HepG2 (cell line): ENCODE measurements around the gene CPNE2. TPM values are rescaled to one million over a fixed set of nuclear protein-coding genes. Genes with fewer than 3 reads are reported as not detected.

Experiments used
- ATAC-seq: fragments of 200-7000 bp; cut with Tn5 transposase; 3 replicates; pipeline ENCODE4 v1.9.1; 2020; ENCODE audit warnings: mild to moderate bottlenecking, moderate library complexity
- BruUV-seq: library from RNA; stranded (reverse); fragments of 400-500 nt; replicated peaks from 2 replicates; lab custom pipeline; 2021; lab: Mats Ljungman, UMichigan
- CTCF ChIA-PET: fragments of 300-600 bp; formaldehyde crosslinking; extraction: SDS; loops from one replicate; lab custom pipeline; 2021; ENCODE audit warnings: low total read pairs, inconsistent platforms, low intra/inter-chr PET ratio; lab: Yijun Ruan, JAX
- POLR2A ChIA-PET: fragments of 350-600 bp; sonication (Branson Sonifier 250); formaldehyde crosslinking; loops from one replicate; lab custom pipeline; 2020; ENCODE audit warnings: antibody characterized with exemption, inconsistent platforms; lab: Yijun Ruan, JAX
- DNase-seq: peaks from one replicate; pipeline ENCODE4 v3.0.0-alpha.2; 2015; ENCODE audit warnings: low spot score
- FAIRE-seq: peaks from 3 replicates; lab custom pipeline; 2011; peaks lifted over from hg19 to GRCh38; lab: Jason Lieb, UNC
- H2AFZ ChIP-seq: one replicate; pipeline ENCODE4 v1.6.1; 2011; ENCODE audit warnings: low read length, inconsistent platforms
- H3K27ac ChIP-seq: fragments of 300-600 bp; 3 replicates; pipeline ENCODE4 v1.8.0; 2011; ENCODE audit warnings: mixed run types, mild to moderate bottlenecking, mixed read lengths, low read length, inconsistent platforms; ENCODE audit not compliant: insufficient read depth; ENCODE audit errors: extremely low read length
- H3K27me3 ChIP-seq, 2 experiments: fragments of 200-600 bp in 1 of 2; 2 replicates in 1 of 2; 3 replicates in 1 of 2; pipeline versions ENCODE4 v1.6.0 to v1.8.0; 2011; ENCODE audit warnings: low read length in 2 of 2, mild to moderate bottlenecking in 2 of 2, moderate library complexity in 2 of 2, inconsistent platforms in 1 of 2; ENCODE audit not compliant: insufficient read depth in 2 of 2, control insufficient read depth in 1 of 2
- H3K36me3 ChIP-seq, 2 experiments: fragments of 200-600 bp in 1 of 2; replicated peaks in 1 of 2; 2 replicates in 1 of 2; 3 replicates in 1 of 2; pipeline versions ENCODE4 v1.5.1 to v1.8.0; 2011; ENCODE audit warnings: low read length in 2 of 2, inconsistent platforms in 1 of 2; ENCODE audit not compliant: insufficient read depth in 2 of 2, control insufficient read depth in 1 of 2
- H3K4me1 ChIP-seq: 2 replicates; pipeline ENCODE4 v1.5.1; 2012; ENCODE audit warnings: low read length, inconsistent platforms; ENCODE audit not compliant: insufficient read depth
- H3K4me2 ChIP-seq: 2 replicates; pipeline ENCODE4 v1.6.0; 2011; ENCODE audit warnings: low read depth, low read length, inconsistent platforms
- H3K4me3 ChIP-seq, 3 experiments: fragments of 200-600 bp in 1 of 3; sonication (generic), shearing (Covaris generic) in 1 of 3; replicated peaks in 1 of 3; 2 replicates each; pipeline ENCODE4 v1.5.1; 2011 to 2016; ENCODE audit warnings: low read length in 3 of 3, inconsistent platforms in 2 of 3, low read depth in 2 of 3, mild to moderate bottlenecking in 2 of 3, control low read depth in 1 of 3, mixed read lengths in 1 of 3; ENCODE audit not compliant: insufficient read depth in 1 of 3
- H3K79me2 ChIP-seq: one replicate; pipeline ENCODE4 v1.6.1; 2011; ENCODE audit warnings: low read length, inconsistent platforms; ENCODE audit not compliant: insufficient read depth
- H3K9ac ChIP-seq: 2 replicates; pipeline ENCODE4 v1.6.0; 2011; ENCODE audit warnings: mild to moderate bottlenecking, low read depth, low read length, inconsistent platforms; ENCODE audit not compliant: insufficient read depth
- H3K9me3 ChIP-seq: 2 replicates; pipeline ENCODE4 v1.5.1; 2012; ENCODE audit warnings: mild to moderate bottlenecking, low read length
- H4K20me1 ChIP-seq: 2 replicates; pipeline ENCODE4 v1.6.0; 2011; ENCODE audit warnings: inconsistent platforms, mild to moderate bottlenecking, low read length, moderate library complexity; ENCODE audit not compliant: insufficient read depth
- AKAP8 ChIP-seq: sonication (generic); formaldehyde crosslinking; IDR thresholded peaks from 2 replicates; pipeline ENCODE4 v1.5.1; 2020; ENCODE audit warnings: mild to moderate bottlenecking, missing genetic modification reagents
- ARHGAP35 ChIP-seq: sonication (generic); formaldehyde crosslinking; IDR thresholded peaks from 2 replicates; pipeline ENCODE4 v1.9.0; 2022; ENCODE audit warnings: mild to moderate bottlenecking, inconsistent platforms, moderate library complexity, missing genetic modification reagents, borderline replicate concordance
- KLF13 ChIP-seq: sonication (generic); formaldehyde crosslinking; IDR thresholded peaks from 2 replicates; pipeline ENCODE4 v1.4.0; 2020; ENCODE audit warnings: mild to moderate bottlenecking, missing genetic modification reagents
- MZF1 ChIP-seq: sonication (generic); formaldehyde crosslinking; IDR thresholded peaks from 2 replicates; pipeline ENCODE4 v1.8.1; 2023; ENCODE audit warnings: mild to moderate bottlenecking, missing genetic modification reagents, borderline replicate concordance
- NR3C1 ChIP-seq: sonication (generic); formaldehyde crosslinking; IDR thresholded peaks from 2 replicates; pipeline ENCODE4 v1.4.0; 2020; ENCODE audit warnings: missing genetic modification reagents
- RELA ChIP-seq: sonication (generic); formaldehyde crosslinking; IDR thresholded peaks from 2 replicates; pipeline ENCODE4 v1.4.0; 2020; ENCODE audit warnings: missing genetic modification reagents
- RFX5 ChIP-seq: IDR thresholded peaks from 2 replicates; pipeline ENCODE4 v1.6.1; 2011; ENCODE audit warnings: low read depth, low read length, improper control_type of control experiment
- TEF ChIP-seq: sonication (generic); formaldehyde crosslinking; IDR thresholded peaks from 2 replicates; pipeline ENCODE4 v1.5.0; 2020; ENCODE audit warnings: missing genetic modification reagents
- ZBTB39 ChIP-seq: sonication (generic); formaldehyde crosslinking; IDR thresholded peaks from 2 replicates; pipeline ENCODE4 v1.5.0; 2020; ENCODE audit warnings: missing genetic modification reagents
- ZNF407 ChIP-seq: sonication (generic); formaldehyde crosslinking; IDR thresholded peaks from one replicate; pipeline ENCODE4 v1.5.1; 2020; ENCODE audit warnings: mild to moderate bottlenecking, missing genetic modification reagents; ENCODE audit errors: not compliant biosample characterization
- ZNF432 ChIP-seq: sonication (generic); formaldehyde crosslinking; IDR thresholded peaks from 2 replicates; pipeline ENCODE4 v1.5.0; 2020; ENCODE audit warnings: missing genetic modification reagents, mild to moderate bottlenecking, borderline replicate concordance
- ZNF678 ChIP-seq: sonication (generic); formaldehyde crosslinking; IDR thresholded peaks from 2 replicates; pipeline ENCODE4 v1.4.0; 2020; ENCODE audit warnings: mild to moderate bottlenecking, missing genetic modification reagents
- WGBS: methylation state at CpG from one replicate; pipeline ENCODE4 v1.1.6; 2017; ENCODE audit warnings: low lambda C conversion rate; 5-methylcytosine and 5-hydroxymethylcytosine counted together
- in situ Hi-C: cut with HindIII; loops from 2 replicates; pipeline ENCODE4 v1.10.0; 2017; ENCODE audit warnings: low pct_unique_long_range_greater_than_20kb; ENCODE audit not compliant: extremely low pct_ligation_motif_present
- intact Hi-C: fragments of 100-400 bp; cut with micrococcal nuclease; formaldehyde crosslinking; loops from one replicate; pipeline ENCODE4 v1.10.0; 2022; ENCODE audit not compliant: unreplicated experiment
- polyA plus RNA-seq, 8 experiments: library from polyadenylated mRNA; depleted of rRNA in 3 of 8; stranded (reverse) in 7 of 8; unstranded in 1 of 8; fragments of >200 nt; fragmentation: Illumina TruSeq in 4 of 8; extraction: Trizol in 4 of 8; gene quantifications; 2 replicates each; pipeline versions ENCODE4 v1.2.1 to v1.2.3, GENCODE V29; 2011 to 2016; ENCODE audit warnings: low read depth in 4 of 8, missing spikeins in 1 of 8, mixed read lengths in 1 of 8; ENCODE audit not compliant: insufficient read depth in 1 of 8
- total RNA-seq, 5 experiments: library from RNA; depleted of rRNA; stranded (reverse); fragments of >200 nt; fragmentation: Illumina TruSeq; extraction: Trizol; gene quantifications; 2 replicates each; pipeline ENCODE4 v1.2.3, GENCODE V29; 2016; ENCODE audit warnings: low read depth in 1 of 5
- TF ChIP-seq, protein P1 (sequence below): IDR thresholded peaks from 2 replicates; pipeline ENCODE4 v1.6.1; 2016; ENCODE audit warnings: low read depth, control low read depth

The CPNE2 gene
- total and polyA plus RNA-seq, 2 of the 13 experiments (the other 11 are each of a cell fraction or from before 2014, with no cell fraction given): 10.6 to 23.3 TPM

GRCh38 chr16:57043248-57043647 is 49.1 kb upstream of the CPNE2 start:
- H4K20me1 ChIP-seq: no peaks in the 10 kb centered on the region
- H3K9me3 ChIP-seq: no peaks in the 10 kb centered on the region
- BruUV-seq: no TSS peak
- H3K27me3 ChIP-seq: no peaks in the 10 kb centered on the region; a peak in 3 of 5 replicates
- no peak overlapping the region for H3K9ac ChIP-seq
- H3K4me1 ChIP-seq: peaks cover 13% of the 10 kb centered on the region
- intact Hi-C loops (no loop called here), in situ Hi-C loops (no loop called here)
- ChIA-PET CTCF (no interaction called here), POLR2A (no interaction called here)
- no peak for ATAC-seq
- no peak overlapping the region for H3K4me2 ChIP-seq
- H3K27ac ChIP-seq: no peak overlapping the region
- no peak overlapping the region for H3K4me3 ChIP-seq
- WGBS: 57% methylated on average over 5 of the region's 9 CpGs
- H2AFZ ChIP-seq: no peak overlapping the region
- no peak for FAIRE-seq
- no peak for DNase-seq
- no peaks in the 10 kb centered on the region for H3K79me2 ChIP-seq
- no peaks in the 10 kb centered on the region for H3K36me3 ChIP-seq
- TF ChIP-seq, protein P1, sequence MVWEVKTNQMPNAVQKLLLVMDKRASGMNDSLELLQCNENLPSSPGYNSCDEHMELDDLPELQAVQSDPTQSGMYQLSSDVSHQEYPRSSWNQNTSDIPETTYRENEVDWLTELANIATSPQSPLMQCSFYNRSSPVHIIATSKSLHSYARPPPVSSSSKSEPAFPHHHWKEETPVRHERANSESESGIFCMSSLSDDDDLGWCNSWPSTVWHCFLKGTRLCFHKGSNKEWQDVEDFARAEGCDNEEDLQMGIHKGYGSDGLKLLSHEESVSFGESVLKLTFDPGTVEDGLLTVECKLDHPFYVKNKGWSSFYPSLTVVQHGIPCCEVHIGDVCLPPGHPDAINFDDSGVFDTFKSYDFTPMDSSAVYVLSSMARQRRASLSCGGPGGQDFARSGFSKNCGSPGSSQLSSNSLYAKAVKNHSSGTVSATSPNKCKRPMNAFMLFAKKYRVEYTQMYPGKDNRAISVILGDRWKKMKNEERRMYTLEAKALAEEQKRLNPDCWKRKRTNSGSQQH (CRISPR knock-in tag): no peak
- TF ChIP-seq ZNF678 (CRISPR knock-in tag) (no peak), ZNF432 (CRISPR knock-in tag) (no peak), KLF13 (CRISPR knock-in tag) (no peak), RFX5 (no peak), MZF1 (CRISPR knock-in tag) (no peak), AKAP8 (no peak), TEF (no peak), ZBTB39 (CRISPR knock-in tag) (no peak), RELA (no peak), NR3C1 (CRISPR knock-in tag) (no peak), ZNF407 (CRISPR knock-in tag) (no peak), ARHGAP35 (no peak)
